ENCODE results near the gene ONECUT1. TPM values are rescaled to one million over a fixed set of nuclear protein-coding genes. Genes with fewer than 3 reads are reported as not detected.
"Not testable (repeated sequence)": the region's sequence is repeated elsewhere in the genome, so short reads cannot be mapped to it uniquely, and the experiment has no call there.

Gene ONECUT1
- under 1 TPM in 2 of 3 donors, not detected in 1; 0.08 to 0.23 TPM for polyA plus RNA-seq (ENCODE audit: insufficient read length in 3 of 3)
- long read RNA-seq, donor 1: 0 reads
- long read RNA-seq, donor 2: 0 reads
- long read RNA-seq, donor 3: 0 reads
- long read RNA-seq, donor 4: 0 reads
- long read RNA-seq, donor 5: 0 reads
- long read RNA-seq, donor 6: 0 reads
- long read RNA-seq, donor 7: 0 reads
- long read RNA-seq, donor 8: 0 reads
- long read RNA-seq, donor 9: 0 reads
- long read RNA-seq, donor 10: 0 reads
- long read RNA-seq, donor 11: 0 reads
- long read RNA-seq, donor 12: 0 reads
- long read RNA-seq, donor 13: 0 reads
- long read RNA-seq, donor 14: 0 reads
- long read RNA-seq, donor 15: 0 reads
- long read RNA-seq, donor 16: 0 reads

GRCh38 chr15:52790169-52790708, at the start of gene ONECUT1:
TSS of gene ONECUT1 (minus strand) at chr15:52790336. CDS start at chr15:52789884, 452 bp downstream.
- peak in 1 of 11 donors; percentile 55 for DNase-seq (ENCODE audit: extremely low read depth in 1 of 11, low read depth in 9 of 11, low spot score in 4 of 11)

GRCh38 chr15:52834379-52834778, 44.2 kb upstream of the ONECUT1 start:
- DNase-seq (ENCODE audit: extremely low read depth in 1 of 11, low read depth in 9 of 11, low spot score in 4 of 11): no peak

DNA sequence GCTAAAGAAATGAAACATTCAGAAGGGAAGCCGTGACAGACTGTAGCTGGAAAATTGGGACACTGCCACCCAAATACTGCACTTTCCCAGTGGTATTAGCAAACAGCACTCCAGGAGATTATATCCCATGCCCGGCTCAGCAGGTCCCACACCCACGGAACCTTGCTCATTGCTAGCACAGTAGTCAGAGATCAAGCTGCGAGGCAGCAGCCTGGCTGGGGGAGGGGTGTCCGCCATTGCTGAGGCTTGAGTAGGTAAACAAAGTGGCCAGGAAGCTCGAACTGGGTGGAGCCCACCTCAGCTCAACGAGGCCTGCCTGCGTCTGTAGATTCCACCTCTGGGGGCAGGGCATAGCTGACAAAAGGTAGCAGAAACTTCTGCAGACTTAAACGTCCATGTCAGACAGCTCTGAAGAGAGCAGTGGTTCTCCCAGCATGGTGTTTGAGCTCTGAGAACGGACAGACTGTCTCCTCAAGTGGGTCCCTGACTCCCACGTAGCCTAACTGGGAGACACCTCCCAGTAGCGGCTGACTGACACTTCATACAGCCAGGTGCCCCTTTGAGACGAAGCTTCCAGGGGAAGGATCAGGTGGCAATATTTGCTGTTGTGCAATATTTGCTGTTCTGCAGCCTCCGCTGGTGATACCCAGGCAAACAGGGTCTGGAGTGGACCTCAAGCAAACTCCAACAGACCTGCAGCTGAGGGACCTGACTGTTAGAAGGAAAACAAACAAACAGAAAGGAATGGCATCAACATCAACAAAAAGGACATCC, 34.2 kb upstream of the ONECUT1 start:
- not testable (repeated sequence) for DNase-seq (ENCODE audit: extremely low read depth in 1 of 11, low read depth in 9 of 11, low spot score in 4 of 11)

DNA sequence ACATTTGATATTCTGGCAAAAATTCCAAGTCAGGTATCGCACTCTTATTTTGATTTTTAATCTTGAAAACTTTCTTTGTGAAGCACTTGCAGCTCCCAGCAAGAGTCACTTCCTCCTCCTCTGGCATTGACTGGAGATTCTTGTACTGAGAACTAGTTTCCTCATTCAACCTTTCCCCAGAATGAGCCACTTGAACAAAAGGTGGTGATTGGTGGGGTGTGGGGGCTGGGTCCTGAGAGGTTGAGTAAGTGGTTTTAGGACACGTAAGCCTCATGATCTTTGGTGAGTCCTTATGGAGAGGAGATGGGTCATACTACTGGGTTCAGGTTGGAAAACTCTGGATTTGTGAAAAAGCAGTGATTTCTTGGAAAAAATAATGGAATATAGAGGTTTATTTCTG, 32.3 kb upstream of the ONECUT1 start:
- no peak for DNase-seq (ENCODE audit: extremely low read depth in 1 of 11, low read depth in 9 of 11, low spot score in 4 of 11)

GRCh38 chr15:52819253-52819652, 29.1 kb upstream of the ONECUT1 start:
- no peak for DNase-seq (ENCODE audit: extremely low read depth in 1 of 11, low read depth in 9 of 11, low spot score in 4 of 11)

GRCh38 chr15:52815899-52816298, 25.8 kb upstream of the ONECUT1 start:
- not testable (repeated sequence) for DNase-seq (ENCODE audit: extremely low read depth in 1 of 11, low read depth in 9 of 11, low spot score in 4 of 11)

GRCh38 chr15:52808996-52809395, 18.9 kb upstream of the ONECUT1 start:
- DNase-seq (ENCODE audit: extremely low read depth in 1 of 11, low read depth in 9 of 11, low spot score in 4 of 11): no peak

GRCh38 chr15:52808441-52808840, 18.3 kb upstream of the ONECUT1 start:
- DNase-seq (ENCODE audit: extremely low read depth in 1 of 11, low read depth in 9 of 11, low spot score in 4 of 11): no peak

- DNase-seq (ENCODE audit: extremely low read depth in 1 of 11, low read depth in 9 of 11, low spot score in 4 of 11): no peak
Measured at GRCh38 chr15:52806284-52806655, 16.1 kb upstream of the ONECUT1 start.

- DNase-seq (ENCODE audit: extremely low read depth in 1 of 11, low read depth in 9 of 11, low spot score in 4 of 11): no peak
Measured at GRCh38 chr15:52805351-52806283, 15.5 kb upstream of the ONECUT1 start.

- DNase-seq (ENCODE audit: extremely low read depth in 1 of 11, low read depth in 9 of 11, low spot score in 4 of 11): no peak
Measured at GRCh38 chr15:52804526-52805081, 14.5 kb upstream of the ONECUT1 start.

DNA sequence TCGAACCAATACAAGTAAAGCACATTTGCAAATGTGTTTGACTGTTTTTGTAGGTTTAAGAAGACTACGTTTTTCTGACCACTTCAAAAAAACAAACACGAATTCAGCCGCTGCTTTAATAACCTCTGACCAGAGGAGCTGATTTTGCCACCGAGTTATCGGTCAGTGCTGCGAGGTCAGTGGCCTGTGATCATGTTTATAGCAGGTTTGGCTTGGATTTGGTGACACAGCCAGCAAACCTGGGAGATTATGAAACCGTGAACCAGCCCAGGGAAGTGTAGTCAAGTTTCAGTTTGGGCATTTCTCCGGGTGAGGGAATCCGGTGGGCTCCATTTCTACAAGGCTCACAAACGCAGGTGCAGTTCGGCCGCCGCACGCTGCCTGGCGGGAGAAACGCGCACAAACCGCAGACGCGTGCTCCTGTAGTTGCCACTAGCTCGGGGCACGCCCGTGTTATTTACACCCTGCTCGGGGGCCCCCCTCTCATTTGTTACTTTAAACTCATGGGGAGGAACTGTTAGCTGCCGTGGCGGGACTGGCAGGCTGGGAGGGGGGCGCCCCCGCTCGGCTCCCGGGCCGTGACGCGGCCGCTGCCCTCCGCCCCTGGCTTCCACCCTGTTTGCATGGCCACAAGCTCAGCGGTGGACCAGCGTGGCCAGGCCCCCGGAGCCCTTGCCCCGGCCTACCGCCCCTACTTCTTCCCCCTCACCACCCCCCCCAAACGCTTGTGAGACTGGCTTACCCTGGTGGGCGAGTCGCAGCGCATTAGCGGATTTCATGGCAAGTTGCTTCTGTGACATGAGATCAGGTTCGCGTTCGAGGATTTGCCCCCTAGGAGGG, 13.6 kb upstream of the ONECUT1 start:
- no peak for DNase-seq (ENCODE audit: extremely low read depth in 1 of 11, low read depth in 9 of 11, low spot score in 4 of 11)

DNA sequence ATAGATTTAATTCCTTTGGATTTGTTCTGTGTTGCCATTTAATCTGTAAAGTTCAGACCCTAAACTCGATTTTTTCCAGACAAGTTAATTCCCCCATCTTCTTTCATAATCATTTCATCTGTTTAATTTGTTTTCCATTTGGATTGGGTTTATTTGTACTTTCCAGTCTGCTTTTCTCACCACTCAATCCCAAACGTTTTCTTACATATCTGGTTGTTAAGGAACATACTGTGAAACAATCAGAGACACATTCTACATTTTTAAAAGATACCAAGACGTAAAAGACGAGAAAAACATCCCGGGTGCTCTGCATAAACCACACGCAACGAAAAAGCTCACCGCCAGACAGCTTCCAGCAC, 13.0 kb upstream of the ONECUT1 start:
- DNase-seq (ENCODE audit: extremely low read depth in 1 of 11, low read depth in 9 of 11, low spot score in 4 of 11): no peak

GRCh38 chr15:52802110-52802509, 12.0 kb upstream of the ONECUT1 start:
- DNase-seq (ENCODE audit: extremely low read depth in 1 of 11, low read depth in 9 of 11, low spot score in 4 of 11): no peak

DNA sequence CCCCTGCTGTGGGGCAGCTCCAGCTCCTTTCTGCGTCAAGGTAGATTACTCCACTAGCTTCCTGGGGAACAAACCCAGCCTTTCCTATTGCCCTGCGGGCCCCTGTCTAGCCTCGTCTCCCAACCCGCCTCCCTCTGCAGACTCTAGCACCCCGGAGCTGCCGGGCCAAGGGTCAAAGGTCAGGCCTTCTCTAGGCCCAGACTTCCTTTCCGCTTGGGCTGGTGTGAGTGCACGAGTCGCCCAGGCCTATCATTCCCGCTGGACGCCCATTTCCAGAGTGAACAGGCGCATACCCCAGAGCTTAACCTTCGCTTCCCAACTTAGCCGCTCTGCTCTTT, 11.6 kb upstream of the ONECUT1 start:
- DNase-seq (ENCODE audit: extremely low read depth in 1 of 11, low read depth in 9 of 11, low spot score in 4 of 11): no peak

DNA sequence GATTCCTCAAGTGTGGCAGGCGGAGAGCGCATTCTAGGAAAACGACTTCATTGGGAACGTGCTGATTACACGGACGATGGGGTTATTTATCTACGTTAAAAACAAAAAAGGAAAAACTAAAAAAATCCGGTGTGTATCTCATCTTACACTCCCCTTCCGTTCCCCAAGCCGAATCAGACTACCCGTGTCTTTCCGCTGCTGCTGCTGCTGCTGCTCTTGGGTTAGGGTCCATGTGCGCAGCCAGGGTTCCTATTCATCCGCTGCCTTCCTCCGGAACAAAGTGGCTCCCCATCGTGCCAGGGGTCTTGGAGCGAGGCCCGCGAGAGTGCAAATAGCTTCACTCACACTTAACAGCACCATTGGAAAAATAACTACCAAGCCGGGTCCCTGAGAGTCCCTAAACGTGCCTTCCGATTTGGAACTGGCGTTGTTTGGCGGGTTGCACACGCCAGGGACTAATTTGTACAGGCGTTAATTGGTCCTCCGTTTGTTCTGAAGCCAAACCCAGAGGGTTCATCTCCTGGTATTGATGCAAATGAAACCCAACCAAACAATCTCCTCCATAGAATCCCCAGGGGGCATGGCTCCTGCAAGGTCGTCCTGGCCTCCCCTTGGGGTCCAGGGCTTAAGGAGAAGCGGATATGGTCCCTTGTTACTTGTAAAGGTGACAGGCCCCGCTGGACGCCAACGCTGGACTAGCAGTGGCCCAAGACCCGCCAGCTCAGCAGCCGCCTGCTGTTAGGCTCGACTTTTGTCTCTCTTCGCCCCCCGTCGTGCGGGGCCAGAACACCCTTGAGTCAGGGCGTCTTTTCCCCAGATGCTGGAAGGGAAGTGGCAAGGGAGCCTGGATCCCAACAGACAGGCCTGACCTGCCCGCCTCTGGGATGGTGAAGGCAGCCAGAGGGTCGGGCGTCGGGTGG, 11.0 kb upstream of the ONECUT1 start:
- no peak for DNase-seq (ENCODE audit: extremely low read depth in 1 of 11, low read depth in 9 of 11, low spot score in 4 of 11)

DNA sequence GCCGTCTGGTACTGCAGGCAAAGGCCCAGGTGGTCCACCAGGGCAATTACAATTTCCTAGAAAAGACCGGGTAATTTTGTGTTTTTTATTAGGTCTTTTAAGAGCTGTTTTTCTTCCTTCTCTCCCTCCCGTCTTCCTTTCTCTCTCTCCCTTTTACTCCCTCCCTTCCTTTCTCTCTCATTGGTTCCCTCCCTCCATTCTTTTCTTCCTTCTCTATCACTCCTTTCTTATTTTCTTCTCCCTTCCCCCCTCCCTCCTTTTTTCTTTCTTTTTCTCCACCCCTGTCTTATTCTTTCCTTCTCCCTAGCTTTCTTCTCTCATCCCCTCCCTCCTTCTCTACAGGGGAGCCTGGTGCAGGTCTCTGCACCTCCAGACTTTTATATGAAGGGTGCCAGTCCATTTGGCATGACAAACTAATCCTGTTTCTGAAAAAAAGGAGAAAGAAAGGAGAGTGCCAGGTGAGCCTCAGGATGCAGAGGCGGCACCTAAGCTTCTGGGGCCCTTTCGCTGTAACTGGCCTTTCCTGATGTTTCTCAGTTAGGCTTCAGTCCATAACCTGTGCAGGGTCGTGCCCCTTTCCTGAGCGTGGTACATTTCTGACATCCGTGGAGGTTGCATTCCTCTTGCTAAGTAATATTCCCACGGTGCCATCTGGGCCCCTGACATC, 9.1 kb upstream of the ONECUT1 start:
- DNase-seq (ENCODE audit: extremely low read depth in 1 of 11, low read depth in 9 of 11, low spot score in 4 of 11): no peak
